Measurements from ENCODE around the gene SPTBN4. TPM values are rescaled to one million over a fixed set of nuclear protein-coding genes. Genes with fewer than 3 reads are reported as not detected.

Gene SPTBN4
- total RNA-seq, 6 donors from 2014 or later = 0.33 to 8.4 (median 0.67) TPM

DNA sequence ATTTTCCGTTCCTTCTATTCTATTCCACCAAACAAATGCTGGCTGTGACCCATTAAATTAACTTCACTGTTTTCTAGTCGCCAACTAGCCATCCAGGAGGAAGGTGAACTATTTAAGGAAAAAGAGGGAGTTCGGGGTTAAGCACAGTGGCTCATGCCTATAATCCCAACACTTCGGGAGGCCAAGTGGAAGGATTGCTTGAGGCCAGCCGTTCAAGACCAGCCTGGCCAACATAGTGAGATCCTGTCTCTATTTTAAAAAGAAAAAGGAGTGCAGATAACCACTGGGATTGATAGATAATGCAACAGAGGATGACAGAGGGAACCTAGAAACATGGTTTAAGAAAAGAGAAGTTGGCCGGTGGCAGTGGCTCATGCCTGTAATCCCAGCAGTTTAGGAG is 44.7 kb downstream of the SPTBN4 start:
- no peak for ATAC-seq (ENCODE audit: low FRiP score in 2 of 2)
- Histone ChIP-seq H3K27me3 (peaks cover 0 to 22% (median 8%) of the 10 kb centered on the region in 4 donors), H3K4me1 (peaks cover 4 to 10% (median 8%) of the 10 kb centered on the region in 4 donors), H3K4me3 (no peak overlapping the region), H3K36me3 (no peaks in the 10 kb centered on the region), H3K9me3 (no peaks in the 10 kb centered on the region), H3K27ac (no peak overlapping the region)
- no peak for TF ChIP-seq POLR2A (IDR thresholded peaks at IDR 0.05)
- no peak for TF ChIP-seq POLR2AphosphoS5 (IDR thresholded peaks at IDR 0.05)
- no peak for TF ChIP-seq EP300 (IDR thresholded peaks at IDR 0.05)
- TF ChIP-seq, protein P1, sequence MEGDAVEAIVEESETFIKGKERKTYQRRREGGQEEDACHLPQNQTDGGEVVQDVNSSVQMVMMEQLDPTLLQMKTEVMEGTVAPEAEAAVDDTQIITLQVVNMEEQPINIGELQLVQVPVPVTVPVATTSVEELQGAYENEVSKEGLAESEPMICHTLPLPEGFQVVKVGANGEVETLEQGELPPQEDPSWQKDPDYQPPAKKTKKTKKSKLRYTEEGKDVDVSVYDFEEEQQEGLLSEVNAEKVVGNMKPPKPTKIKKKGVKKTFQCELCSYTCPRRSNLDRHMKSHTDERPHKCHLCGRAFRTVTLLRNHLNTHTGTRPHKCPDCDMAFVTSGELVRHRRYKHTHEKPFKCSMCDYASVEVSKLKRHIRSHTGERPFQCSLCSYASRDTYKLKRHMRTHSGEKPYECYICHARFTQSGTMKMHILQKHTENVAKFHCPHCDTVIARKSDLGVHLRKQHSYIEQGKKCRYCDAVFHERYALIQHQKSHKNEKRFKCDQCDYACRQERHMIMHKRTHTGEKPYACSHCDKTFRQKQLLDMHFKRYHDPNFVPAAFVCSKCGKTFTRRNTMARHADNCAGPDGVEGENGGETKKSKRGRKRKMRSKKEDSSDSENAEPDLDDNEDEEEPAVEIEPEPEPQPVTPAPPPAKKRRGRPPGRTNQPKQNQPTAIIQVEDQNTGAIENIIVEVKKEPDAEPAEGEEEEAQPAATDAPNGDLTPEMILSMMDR (IDR thresholded peaks at IDR 0.05) = no peak
- no peak for DNase-seq
- WGBS, 2 donors = 81 to 89% methylated on average over 6 of the region's 6 CpGs

- Histone ChIP-seq H3K36me3 (no peaks in the 10 kb centered on the region), H3K27me3 (peaks cover 0 to 22% (median 8%) of the 10 kb centered on the region in 4 donors), H3K4me3 (no peak overlapping the region), H3K27ac (no peak overlapping the region), H3K9me3 (no peaks in the 10 kb centered on the region), H3K4me1 (peaks cover 4 to 10% (median 8%) of the 10 kb centered on the region in 4 donors)
- ATAC-seq (ENCODE audit: low FRiP score in 2 of 2) (peak in 1 of 2 donors; percentile 17), DNase-seq (no peak)
- WGBS, 2 donors = 44% methylated on average over 1 of the region's 1 CpG; no CpG with 5 or more reads in 1 of the 2 donors
- TF ChIP-seq POLR2AphosphoS5 (IDR thresholded peaks at IDR 0.05) = no peak
- no peak for TF ChIP-seq EP300 (IDR thresholded peaks at IDR 0.05)
- TF ChIP-seq POLR2A (IDR thresholded peaks at IDR 0.05) = no peak
- TF ChIP-seq, protein P1 (IDR thresholded peaks at IDR 0.05) = no peak
These were observed 45.3 kb downstream of the SPTBN4 start for GRCh38 chr19:40512110-40512472.

GRCh38 chr19:40512473-40513344 is 45.9 kb downstream of the SPTBN4 start:
- DNase-seq (peak in 1 of 2 donors; percentile 85), ATAC-seq (ENCODE audit: low FRiP score in 2 of 2) (peak in 1 of 2 donors; percentile 16)
- 12 to 20% methylated on average over 16 to 18 of the region's 105 CpGs for WGBS, 2 donors
- Histone ChIP-seq H3K27me3 (peaks cover 0 to 22% (median 8%) of the 10 kb centered on the region in 4 donors), H3K36me3 (no peaks in the 10 kb centered on the region), H3K27ac (no peak overlapping the region), H3K4me3 (peak overlapping the region in 1 of 4 donors; percentile 14), H3K4me1 (peaks cover 4 to 10% (median 8%) of the 10 kb centered on the region in 4 donors), H3K9me3 (no peaks in the 10 kb centered on the region)
- no peak for TF ChIP-seq POLR2AphosphoS5 (IDR thresholded peaks at IDR 0.05)
- TF ChIP-seq, protein P1 (IDR thresholded peaks at IDR 0.05) = no peak
- no peak for TF ChIP-seq EP300 (IDR thresholded peaks at IDR 0.05)
- TF ChIP-seq POLR2A (IDR thresholded peaks at IDR 0.05) = no peak

DNA sequence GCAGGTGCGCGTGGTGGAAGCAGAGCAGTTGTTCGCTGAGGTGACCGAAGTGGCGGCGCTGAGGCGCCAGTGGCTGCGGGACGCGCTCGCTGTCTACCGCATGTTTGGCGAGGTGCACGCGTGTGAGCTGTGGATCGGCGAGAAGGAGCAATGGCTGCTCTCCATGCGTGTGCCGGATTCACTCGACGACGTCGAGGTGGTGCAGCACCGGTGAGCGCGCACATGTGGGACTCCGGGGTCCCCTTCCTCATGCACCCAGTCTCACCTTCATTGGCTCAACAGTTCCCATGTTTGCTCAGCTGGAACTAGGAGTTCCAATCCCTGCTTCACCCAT is 46.5 kb downstream of the SPTBN4 start:
- DNase-seq (peak in 1 of 2 donors; percentile 82), ATAC-seq (ENCODE audit: low FRiP score in 2 of 2) (no peak)
- Histone ChIP-seq H3K36me3 (no peaks in the 10 kb centered on the region), H3K27ac (no peak overlapping the region), H3K4me1 (peaks cover 4 to 10% (median 8%) of the 10 kb centered on the region in 4 donors), H3K4me3 (no peak overlapping the region), H3K9me3 (no peaks in the 10 kb centered on the region), H3K27me3 (peaks cover 0 to 22% (median 8%) of the 10 kb centered on the region in 4 donors)
- TF ChIP-seq, protein P1 (IDR thresholded peaks at IDR 0.05) = no peak
- TF ChIP-seq EP300 (IDR thresholded peaks at IDR 0.05) (no peak), POLR2AphosphoS5 (IDR thresholded peaks at IDR 0.05) (no peak), POLR2A (IDR thresholded peaks at IDR 0.05) (no peak)
- WGBS, 2 donors = 61 to 71% methylated on average over 21 to 24 of the region's 27 CpGs

Data from upper lobe of left lung (tissue), 6 donors.